GM21381 (cell line): ENCODE results near the gene LMBR1.
"Not testable (repeated sequence)": the region's sequence is repeated elsewhere in the genome, so short reads cannot be mapped to it uniquely, and the experiment has no call there.

Experiments used
- ATAC-seq: cut with Tn5 transposase; IDR thresholded peaks from one replicate; pipeline ENCODE4 v1.9.1; 2021; ENCODE audit warnings: mild to moderate bottlenecking, moderate library complexity; ENCODE audit not compliant: unreplicated experiment

LMBR1 gene

DNA sequence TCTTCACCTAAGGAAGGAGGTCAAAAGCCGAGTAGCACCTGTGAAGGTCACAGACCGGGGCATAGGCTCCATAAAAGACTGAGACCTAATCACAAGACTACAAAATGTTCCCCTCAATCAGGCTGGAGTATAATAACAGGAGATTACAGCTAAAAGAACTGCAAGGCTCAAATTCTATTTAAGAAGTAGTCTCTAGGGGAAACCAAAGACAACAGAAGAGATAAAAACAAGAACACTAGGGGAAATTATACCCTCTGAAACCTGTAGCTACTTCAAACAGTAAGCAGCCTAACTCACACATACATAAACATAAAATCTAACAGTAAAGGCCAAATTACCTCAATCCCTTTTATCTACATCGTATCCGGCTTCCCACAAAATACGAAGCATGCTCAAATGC is 38.3 kb downstream of the LMBR1 start:
- ATAC-seq, result no peak

DNA sequence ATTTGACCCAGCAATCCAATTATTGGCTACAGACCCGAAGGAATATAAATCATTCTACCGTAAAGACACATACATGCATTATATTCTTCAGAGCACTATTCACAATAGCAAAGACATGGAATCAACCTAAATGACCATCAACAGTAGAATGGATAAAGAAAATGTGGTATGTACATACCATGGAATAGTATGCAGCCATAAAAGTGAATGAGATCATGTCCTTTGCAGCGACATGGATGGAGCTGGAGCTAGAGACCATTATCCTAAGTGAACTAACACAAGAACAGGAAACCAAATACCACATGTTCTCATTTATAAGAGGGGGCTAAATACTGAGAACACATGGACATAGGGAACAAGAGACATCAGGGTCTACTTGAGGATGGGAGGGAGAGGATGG is 44.0 kb downstream of the LMBR1 start:
- ATAC-seq, result no peak

DNA sequence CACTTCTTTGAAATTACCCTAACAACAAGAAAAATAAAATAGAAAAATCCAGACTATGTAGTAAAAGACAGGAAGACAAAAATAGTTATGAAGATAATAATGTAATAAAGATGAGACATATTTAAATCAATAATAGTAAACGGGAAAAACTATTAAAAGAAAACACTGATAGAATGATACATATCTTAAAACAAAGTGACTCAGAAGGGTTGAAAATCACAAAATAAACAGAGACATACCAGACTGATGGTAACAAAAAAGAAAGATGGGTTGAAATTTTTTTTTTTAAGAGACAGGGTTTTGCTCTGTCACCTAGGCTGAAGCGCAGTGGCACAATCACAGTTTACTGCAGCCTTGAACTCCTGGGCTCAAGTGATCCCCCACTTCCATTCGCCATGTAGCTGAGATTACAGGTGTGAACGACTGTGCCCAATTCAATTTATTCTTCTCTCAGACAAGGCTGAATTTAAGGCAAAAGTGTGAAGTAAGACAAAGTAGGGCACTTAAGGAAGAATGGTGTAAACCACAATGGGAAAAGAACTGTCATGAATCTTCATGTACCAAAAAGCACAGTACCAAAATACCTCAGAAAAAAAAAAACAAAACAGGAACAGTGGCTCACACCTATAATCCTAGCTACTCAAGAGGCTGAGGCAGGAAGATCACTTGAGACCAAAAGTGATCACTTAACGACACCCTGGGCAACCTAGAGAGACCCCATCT is 47.4 kb downstream of the LMBR1 start:
- ATAC-seq, result no peak

- not testable (repeated sequence) for ATAC-seq
Observed at GRCh38 chr7:156843582-156843981, 49.4 kb downstream of the LMBR1 start.

- no peak for ATAC-seq
Observed at GRCh38 chr7:156843157-156843556, 49.8 kb downstream of the LMBR1 start.

GRCh38 chr7:156842740-156843140 is 50.2 kb downstream of the LMBR1 start:
- no peak for ATAC-seq

DNA sequence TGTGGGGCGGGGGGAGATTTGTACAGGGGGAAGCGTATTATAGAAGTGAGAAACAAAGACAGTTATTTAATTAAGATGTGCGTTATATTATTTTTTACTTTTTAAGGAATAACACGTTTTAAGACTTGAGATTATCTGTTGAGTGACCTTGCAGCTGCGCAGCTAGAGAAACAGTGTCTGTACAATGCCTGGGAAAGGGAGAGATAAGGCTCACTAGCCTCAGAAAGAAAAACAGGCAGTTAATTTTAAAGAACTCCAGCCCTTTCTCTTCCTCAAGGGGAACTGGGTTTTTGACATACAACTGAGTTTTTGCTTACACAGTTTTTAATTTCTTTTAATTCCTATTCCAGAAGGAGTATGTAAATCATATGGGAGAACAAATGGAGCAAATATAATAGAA is 50.7 kb downstream of the LMBR1 start:
- ATAC-seq, result no peak

DNA sequence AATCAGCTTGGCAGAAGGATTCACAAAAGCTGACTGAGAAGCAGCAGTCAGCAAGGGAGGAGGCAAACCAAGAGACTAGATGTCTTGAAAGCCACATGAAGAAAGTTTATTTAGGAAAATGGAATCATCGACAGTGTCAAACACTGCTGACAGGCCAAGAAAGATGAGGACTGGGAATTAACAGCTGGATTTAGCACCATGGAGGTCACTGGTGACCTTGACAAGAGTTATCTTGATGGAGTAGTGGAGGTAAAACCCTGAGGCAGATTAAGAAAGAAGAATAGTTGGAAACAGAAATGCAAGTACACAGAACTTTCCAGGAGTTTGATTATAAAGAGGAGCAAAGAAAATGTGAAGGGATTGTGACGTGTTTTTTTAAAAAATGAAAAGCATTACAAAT is 51.5 kb downstream of the LMBR1 start:
- ATAC-seq, result no peak

GRCh38 chr7:156840134-156840533 is 52.8 kb downstream of the LMBR1 start:
- no peak for ATAC-seq

- no peak for ATAC-seq
Observed at GRCh38 chr7:156836443-156836842, 56.5 kb downstream of the LMBR1 start.

GRCh38 chr7:156834462-156834861 is 58.5 kb downstream of the LMBR1 start:
- no peak for ATAC-seq

GRCh38 chr7:156833312-156833711 is 59.7 kb downstream of the LMBR1 start:
- no peak for ATAC-seq

DNA sequence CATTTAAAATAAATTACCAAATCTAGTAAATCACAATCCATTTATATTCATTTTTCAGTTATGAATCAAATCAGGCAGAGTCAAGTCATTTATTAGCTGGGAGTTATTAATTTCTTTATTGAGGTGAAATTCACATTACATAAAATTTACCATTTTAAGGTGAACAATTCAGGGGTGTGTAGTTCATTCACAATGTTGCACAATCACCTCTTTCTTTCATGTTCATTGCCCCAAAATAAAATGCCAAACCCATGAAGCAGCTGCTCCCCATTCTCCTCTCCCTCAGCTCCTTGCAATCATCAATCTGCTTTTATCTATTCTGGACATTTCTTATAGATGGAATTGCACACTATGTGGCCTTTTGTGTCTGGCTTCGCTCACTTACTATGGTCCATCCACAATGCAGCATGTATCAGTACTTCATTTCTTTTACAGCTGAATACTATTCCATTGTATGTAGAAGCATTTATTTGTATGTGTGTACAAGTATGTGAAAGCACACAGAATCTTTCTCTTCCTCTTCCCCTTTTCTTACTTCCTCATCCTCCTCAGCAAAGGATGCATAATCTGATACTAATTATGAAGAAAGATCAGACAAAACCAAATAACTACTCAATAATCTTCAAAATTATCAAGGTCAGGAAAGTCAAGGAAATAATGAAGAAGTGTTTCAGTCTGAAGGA is 60.6 kb downstream of the LMBR1 start:
- no peak for ATAC-seq

DNA sequence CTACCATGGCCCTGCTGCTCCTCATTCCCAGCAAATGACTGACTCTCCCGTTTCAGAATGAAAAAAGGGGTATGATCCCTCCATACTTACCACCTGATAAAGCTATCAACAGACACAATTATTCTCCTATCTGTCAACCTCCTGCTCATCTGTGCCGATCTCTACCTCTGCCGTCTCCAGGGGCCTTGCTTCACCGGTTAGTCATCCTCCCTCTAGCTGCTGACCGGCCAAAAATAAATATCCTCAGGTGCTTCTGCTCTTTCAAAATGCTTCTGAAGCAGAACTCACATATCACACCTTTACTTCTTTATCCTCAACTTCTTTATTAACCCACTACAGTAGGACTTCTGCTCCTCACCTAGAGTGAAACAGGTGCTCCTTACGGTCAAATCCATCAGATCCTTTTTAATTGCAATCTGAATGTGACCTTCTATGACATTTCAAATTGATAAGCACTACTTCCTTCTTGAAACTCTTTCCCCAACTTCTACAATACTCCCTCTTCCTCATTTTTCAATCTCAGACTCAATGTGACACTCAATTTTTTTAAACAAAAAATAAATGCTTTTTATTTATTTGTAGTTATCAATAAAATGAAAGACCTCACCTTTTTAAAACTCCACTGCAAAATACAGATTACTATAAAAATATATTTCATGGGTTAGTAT is 63.2 kb downstream of the LMBR1 start:
- ATAC-seq, result no peak

DNA sequence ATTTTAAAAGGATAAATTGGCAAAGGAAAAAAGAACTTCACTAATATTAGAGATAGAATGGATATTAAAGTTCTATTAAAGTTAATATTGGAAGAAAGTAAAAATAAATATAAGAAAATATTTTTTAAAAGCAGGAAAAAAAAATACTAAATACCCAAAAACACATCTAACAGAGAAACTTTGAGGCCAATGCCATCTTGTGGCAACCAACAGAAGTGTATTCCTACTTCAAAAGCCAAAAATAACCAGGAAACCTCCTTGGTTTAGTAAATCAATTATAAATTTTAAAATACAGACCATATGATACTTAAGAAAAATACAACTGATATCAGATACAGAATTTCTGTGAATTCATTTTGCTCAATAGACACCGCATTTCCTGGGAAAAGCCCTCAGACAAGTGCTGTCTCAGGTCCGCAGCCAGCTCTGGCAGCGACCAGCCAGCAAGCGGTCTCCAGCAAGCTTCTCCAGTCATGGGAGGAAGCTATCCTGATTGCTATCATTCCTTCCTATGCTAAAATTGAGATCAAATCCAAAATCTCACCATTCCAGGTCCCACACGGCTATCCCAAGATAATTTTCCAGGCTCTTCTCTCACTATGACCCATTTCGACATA is 65.3 kb downstream of the LMBR1 start:
- ATAC-seq, result no peak

DNA sequence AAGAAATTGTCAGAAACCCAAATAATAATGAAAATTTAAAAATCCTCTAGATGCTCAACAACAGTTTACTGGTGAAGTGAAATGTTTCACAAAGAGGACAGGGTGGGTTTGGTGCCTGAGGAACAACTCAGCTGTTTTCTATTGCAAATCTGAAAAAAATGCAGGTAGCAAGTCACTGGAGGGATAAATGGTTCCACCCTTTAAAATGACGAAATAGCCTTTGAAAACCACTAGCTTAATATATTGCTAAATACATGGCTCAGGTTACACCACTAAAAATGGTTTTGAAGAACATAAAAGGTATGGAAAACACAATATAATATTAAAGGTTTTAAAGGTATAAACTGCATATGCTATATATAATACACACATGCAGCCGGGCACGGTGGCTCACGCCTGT is 69.5 kb downstream of the LMBR1 start:
- no peak for ATAC-seq

DNA sequence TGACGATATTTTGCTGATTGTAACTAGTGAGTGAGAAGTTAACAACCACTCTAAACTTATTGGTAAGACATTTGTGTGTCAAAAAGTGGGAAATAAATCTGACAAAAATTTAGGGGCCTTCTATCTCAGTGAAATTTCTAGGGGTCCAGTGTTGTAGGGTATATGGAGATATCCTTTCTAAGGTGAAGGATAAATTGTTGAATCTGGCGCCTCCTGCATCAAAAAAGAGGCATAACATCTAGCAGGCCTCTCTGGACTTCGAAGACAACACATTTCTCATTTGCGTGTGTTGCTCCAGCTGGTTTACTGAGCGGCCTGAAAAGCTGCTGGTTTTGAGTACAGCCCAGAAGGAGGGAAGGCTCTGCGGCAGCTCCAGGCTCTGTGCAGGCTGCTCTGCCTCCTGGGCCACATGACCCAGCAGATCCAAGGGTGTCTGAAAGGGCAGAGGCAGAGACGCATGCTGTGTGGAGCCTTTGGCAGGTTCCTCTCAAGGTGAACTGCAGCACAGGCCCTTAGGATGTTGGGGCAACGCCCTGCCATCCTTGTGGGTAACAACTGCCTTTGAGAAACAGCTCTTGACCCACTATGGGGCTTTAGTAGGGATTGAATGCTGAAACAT is 72.4 kb downstream of the LMBR1 start:
- no peak for ATAC-seq

- ATAC-seq, result no peak
Observed at GRCh38 chr7:156819733-156820295, 73.2 kb downstream of the LMBR1 start.

DNA sequence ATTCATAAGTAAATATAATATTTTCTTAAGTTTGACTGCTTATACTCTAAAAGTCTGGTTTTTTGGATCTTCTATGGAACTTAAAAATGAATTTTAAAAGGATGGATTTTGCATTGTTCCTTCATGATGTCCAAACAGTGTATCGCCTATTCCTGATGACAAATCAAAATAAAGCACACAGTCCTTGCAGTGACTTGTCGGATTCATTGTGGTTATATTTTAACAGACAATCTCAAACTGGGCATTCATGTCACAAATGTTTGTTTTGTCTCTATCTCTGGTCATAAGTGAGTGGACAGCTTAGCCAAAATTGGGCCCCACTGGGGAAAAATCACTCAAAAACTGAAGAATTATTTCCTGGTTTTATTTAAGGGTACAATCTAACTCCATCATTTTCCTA is 74.8 kb downstream of the LMBR1 start:
- ATAC-seq, result no peak

DNA sequence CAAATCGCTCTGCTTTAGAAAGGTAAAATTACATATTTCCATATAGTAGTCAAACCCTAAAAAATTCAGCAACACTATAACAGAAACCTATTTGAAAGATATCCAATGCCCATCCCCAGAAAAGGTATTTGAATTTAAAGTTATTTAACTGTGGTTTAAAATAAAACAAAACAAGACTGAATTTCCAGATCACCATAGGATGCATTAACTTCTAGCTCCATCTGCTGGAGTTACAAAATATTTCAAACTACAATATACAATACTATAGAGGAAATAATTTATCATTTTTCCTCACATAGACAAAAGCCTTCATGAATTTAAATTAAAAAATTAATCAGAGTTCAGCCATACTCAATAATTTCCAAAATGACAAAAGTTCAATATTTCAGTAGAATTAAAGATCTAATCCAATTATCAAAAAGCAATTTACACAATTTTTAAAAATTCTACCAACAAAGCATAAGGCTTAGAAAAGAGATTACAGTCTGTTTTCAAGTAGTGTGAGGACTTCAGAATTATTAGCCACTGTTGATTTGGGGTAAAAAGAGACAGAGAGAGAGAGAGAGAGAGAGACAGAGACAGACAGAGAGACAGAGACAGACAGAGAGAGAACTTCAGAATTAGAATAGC is 75.9 kb downstream of the LMBR1 start:
- ATAC-seq, result no peak
